Astrocyte (in vitro differentiated cells and primary cell): ENCODE measurements around the gene LMLN. TPM values are rescaled to one million over a fixed set of nuclear protein-coding genes. Genes with fewer than 3 reads are reported as not detected.

Experiments
- DNase-seq: peaks from one replicate; pipeline ENCODE4 v3.0.0-alpha.2; 2010; ENCODE audit warnings: low read depth
- FAIRE-seq: peaks from 2 replicates; lab custom pipeline; 2011; peaks lifted over from hg19 to GRCh38; lab: Jason Lieb, UNC
- H2AFZ ChIP-seq: 2 replicates; pipeline ENCODE4 v1.6.0; 2012; ENCODE audit warnings: low read depth, low read length, inconsistent platforms
- H3K27ac ChIP-seq: 2 replicates; pipeline ENCODE4 v1.5.1; 2011; ENCODE audit warnings: low read depth, low read length, inconsistent platforms
- H3K27me3 ChIP-seq: 2 replicates; pipeline ENCODE4 v1.6.0; 2011; ENCODE audit warnings: low read length, inconsistent platforms; ENCODE audit not compliant: insufficient read depth
- H3K36me3 ChIP-seq: 2 replicates; pipeline ENCODE4 v1.5.1; 2011; ENCODE audit warnings: low read length, inconsistent platforms; ENCODE audit not compliant: insufficient read depth
- H3K4me1 ChIP-seq: 2 replicates; pipeline ENCODE4 v1.5.1; 2011; ENCODE audit warnings: low read length, inconsistent platforms; ENCODE audit not compliant: insufficient read depth
- H3K4me2 ChIP-seq: 2 replicates; pipeline ENCODE4 v1.6.0; 2012; ENCODE audit warnings: low read length, inconsistent platforms
- H3K4me3 ChIP-seq: 2 replicates; pipeline ENCODE4 v1.5.1; 2011; ENCODE audit warnings: low read depth, mild to moderate bottlenecking, low read length, inconsistent platforms; ENCODE audit not compliant: insufficient read depth
- H3K79me2 ChIP-seq: 2 replicates; pipeline ENCODE4 v1.6.0; 2012; ENCODE audit warnings: mild to moderate bottlenecking, low read length, inconsistent platforms; ENCODE audit not compliant: insufficient read depth
- H3K9ac ChIP-seq: 2 replicates; pipeline ENCODE4 v1.6.0; 2012; ENCODE audit warnings: mild to moderate bottlenecking, low read length, inconsistent platforms
- H3K9me3 ChIP-seq: 2 replicates; pipeline ENCODE4 v1.5.1; 2012; ENCODE audit warnings: low read depth, mild to moderate bottlenecking, low read length, inconsistent platforms; ENCODE audit not compliant: insufficient read depth
- H4K20me1 ChIP-seq: 2 replicates; pipeline ENCODE4 v1.6.0; 2012; ENCODE audit warnings: low read length, inconsistent platforms; ENCODE audit not compliant: insufficient read depth
- H3K27ac Mint-ChIP-seq: one replicate; pipeline ENCODE4 v1.8.0; 2021; ENCODE audit warnings: mild to moderate bottlenecking, mixed read lengths; ENCODE audit not compliant: unreplicated experiment
- H3K27me3 Mint-ChIP-seq: one replicate; pipeline ENCODE4 v1.8.0; 2021; ENCODE audit warnings: low read depth, mixed read lengths; ENCODE audit not compliant: unreplicated experiment
- H3K36me3 Mint-ChIP-seq: one replicate; pipeline ENCODE4 v1.8.0; 2021; ENCODE audit warnings: low read depth, mixed read lengths; ENCODE audit not compliant: unreplicated experiment
- H3K4me1 Mint-ChIP-seq: one replicate; pipeline ENCODE4 v1.8.0; 2021; ENCODE audit warnings: low read depth, mixed read lengths; ENCODE audit not compliant: unreplicated experiment
- H3K4me3 Mint-ChIP-seq: one replicate; pipeline ENCODE4 v1.8.0; 2021; ENCODE audit warnings: mild to moderate bottlenecking, moderate library complexity, mixed read lengths; ENCODE audit not compliant: unreplicated experiment
- H3K9me3 Mint-ChIP-seq: one replicate; pipeline ENCODE4 v1.8.0; 2021; ENCODE audit warnings: mild to moderate bottlenecking, mixed read lengths; ENCODE audit not compliant: unreplicated experiment
- EZH2 ChIP-seq: IDR thresholded peaks from 2 replicates; pipeline ENCODE4 v1.6.1; 2012; ENCODE audit warnings: mild to moderate bottlenecking, low read length, inconsistent platforms; ENCODE audit not compliant: insufficient read depth
- total RNA-seq: library from RNA; stranded (reverse); gene quantifications from 2 replicates; pipeline ENCODE4 v1.2.1, GENCODE V29; 2021
- TF ChIP-seq, protein P1 (sequence below): IDR thresholded peaks from 2 replicates; pipeline ENCODE4 v1.5.1; 2011; ENCODE audit warnings: low read depth, mild to moderate bottlenecking, inconsistent platforms, low read length, moderate library complexity; ENCODE audit not compliant: insufficient read depth

Gene LMLN
- total RNA-seq, 1 donor from 2014 or later, result 6.5 TPM

DNA sequence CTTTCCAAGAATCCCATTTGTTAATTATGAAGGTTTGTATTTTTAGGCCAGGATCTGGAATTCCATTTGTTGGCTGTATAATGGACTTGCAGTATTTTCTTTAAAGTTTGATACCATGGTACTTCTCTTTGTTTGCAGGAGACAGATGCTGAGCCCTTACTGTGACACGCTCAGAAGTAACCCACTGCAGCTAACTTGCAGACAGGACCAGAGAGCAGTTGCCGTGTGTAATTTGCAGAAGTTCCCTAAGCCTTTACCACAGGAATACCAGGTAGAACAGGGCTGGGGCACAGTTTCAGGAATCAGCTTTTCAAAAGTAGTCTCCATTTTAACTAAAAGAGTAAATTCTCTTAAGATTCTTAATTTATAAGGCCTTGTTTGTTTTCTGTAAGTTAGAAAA lies 59.1 kb downstream of the LMLN start:
- Histone ChIP-seq H3K36me3 (no peaks in the 10 kb centered on the region), H3K27me3 (no peaks in the 10 kb centered on the region), H3K79me2 (no peaks in the 10 kb centered on the region), H3K9me3 (no peaks in the 10 kb centered on the region), H3K4me2 (no peak overlapping the region), H2AFZ (no peak overlapping the region), H4K20me1 (no peaks in the 10 kb centered on the region), H3K27ac (no peak overlapping the region), H3K9ac (no peak overlapping the region), H3K4me3 (no peak overlapping the region), H3K4me1 (no peaks in the 10 kb centered on the region)
- Mint-ChIP-seq H3K9me3 (no peaks in the 10 kb centered on the region), H3K4me1 (no peaks in the 10 kb centered on the region), H3K27me3 (no peaks in the 10 kb centered on the region), H3K27ac (no peak overlapping the region), H3K36me3 (no peaks in the 10 kb centered on the region), H3K4me3 (no peak overlapping the region)
- TF ChIP-seq EZH2, result no peak
- TF ChIP-seq, protein P1, sequence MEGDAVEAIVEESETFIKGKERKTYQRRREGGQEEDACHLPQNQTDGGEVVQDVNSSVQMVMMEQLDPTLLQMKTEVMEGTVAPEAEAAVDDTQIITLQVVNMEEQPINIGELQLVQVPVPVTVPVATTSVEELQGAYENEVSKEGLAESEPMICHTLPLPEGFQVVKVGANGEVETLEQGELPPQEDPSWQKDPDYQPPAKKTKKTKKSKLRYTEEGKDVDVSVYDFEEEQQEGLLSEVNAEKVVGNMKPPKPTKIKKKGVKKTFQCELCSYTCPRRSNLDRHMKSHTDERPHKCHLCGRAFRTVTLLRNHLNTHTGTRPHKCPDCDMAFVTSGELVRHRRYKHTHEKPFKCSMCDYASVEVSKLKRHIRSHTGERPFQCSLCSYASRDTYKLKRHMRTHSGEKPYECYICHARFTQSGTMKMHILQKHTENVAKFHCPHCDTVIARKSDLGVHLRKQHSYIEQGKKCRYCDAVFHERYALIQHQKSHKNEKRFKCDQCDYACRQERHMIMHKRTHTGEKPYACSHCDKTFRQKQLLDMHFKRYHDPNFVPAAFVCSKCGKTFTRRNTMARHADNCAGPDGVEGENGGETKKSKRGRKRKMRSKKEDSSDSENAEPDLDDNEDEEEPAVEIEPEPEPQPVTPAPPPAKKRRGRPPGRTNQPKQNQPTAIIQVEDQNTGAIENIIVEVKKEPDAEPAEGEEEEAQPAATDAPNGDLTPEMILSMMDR, result no peak
- FAIRE-seq (no peak), DNase-seq (no peak)

DNA sequence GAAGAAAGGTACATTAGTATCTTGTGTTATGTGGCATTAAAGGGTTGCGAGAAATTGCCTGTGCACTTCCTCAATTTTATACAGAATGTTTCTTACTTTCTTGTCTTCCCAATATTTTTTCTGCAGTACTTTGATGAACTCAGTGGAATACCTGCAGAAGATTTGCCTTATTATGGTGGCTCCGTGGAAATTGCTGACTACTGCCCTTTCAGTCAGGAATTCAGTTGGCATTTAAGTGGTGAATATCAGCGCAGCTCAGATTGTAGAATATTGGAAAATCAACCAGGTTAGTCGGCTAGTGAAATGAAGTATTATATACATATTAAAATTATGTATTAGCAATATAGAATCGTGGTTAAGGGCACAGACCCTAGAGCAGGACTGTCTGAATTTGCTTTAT lies 61.3 kb downstream of the LMLN start:
- FAIRE-seq (no peak), DNase-seq (no peak)
- no peaks in the 10 kb centered on the region for H3K36me3 Mint-ChIP-seq
- no peak overlapping the region for H3K4me3 Mint-ChIP-seq
- Histone ChIP-seq H3K79me2 (no peaks in the 10 kb centered on the region), H3K9ac (no peak overlapping the region), H3K27me3 (no peaks in the 10 kb centered on the region), H4K20me1 (no peaks in the 10 kb centered on the region), H3K4me2 (no peak overlapping the region), H3K36me3 (no peaks in the 10 kb centered on the region), H3K27ac (no peak overlapping the region), H3K9me3 (no peaks in the 10 kb centered on the region), H2AFZ (no peak overlapping the region), H3K4me1 (no peaks in the 10 kb centered on the region), H3K4me3 (no peak overlapping the region)
- no peaks in the 10 kb centered on the region for H3K27me3 Mint-ChIP-seq
- H3K27ac Mint-ChIP-seq, result no peak overlapping the region
- no peak for TF ChIP-seq EZH2
- TF ChIP-seq, protein P1, result no peak
- H3K4me1 Mint-ChIP-seq, result no peaks in the 10 kb centered on the region
- no peaks in the 10 kb centered on the region for H3K9me3 Mint-ChIP-seq

DNA sequence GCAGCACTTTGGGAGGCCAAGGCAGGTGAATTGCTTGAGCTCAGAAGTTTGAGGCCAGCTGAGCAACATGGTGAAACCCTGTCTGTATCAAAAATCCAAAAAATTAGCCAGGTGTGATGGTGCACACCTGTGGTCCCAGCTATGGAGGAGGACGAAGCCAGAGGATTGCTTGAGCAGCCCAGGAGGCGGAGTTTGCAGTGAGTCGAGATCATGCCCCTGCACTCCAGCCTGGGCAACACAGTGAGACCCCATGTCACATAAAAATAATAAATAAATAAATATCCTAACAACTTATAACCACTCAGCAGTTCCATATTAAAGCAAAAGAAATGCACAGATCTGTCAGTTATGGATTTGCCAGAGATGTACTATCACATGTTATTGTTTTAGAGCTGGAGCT lies 62.6 kb downstream of the LMLN start:
- no peak overlapping the region for H3K4me3 ChIP-seq
- H3K36me3 Mint-ChIP-seq, result no peaks in the 10 kb centered on the region
- H3K79me2 ChIP-seq, result no peaks in the 10 kb centered on the region
- H3K9me3 Mint-ChIP-seq, result no peaks in the 10 kb centered on the region
- DNase-seq, result no peak
- H3K4me1 ChIP-seq, result no peaks in the 10 kb centered on the region
- no peak overlapping the region for H3K27ac Mint-ChIP-seq
- no peak overlapping the region for H3K4me2 ChIP-seq
- H3K4me3 Mint-ChIP-seq, result no peak overlapping the region
- H3K36me3 ChIP-seq, result no peaks in the 10 kb centered on the region
- no peaks in the 10 kb centered on the region for H3K4me1 Mint-ChIP-seq
- H3K27me3 Mint-ChIP-seq, result no peaks in the 10 kb centered on the region
- no peaks in the 10 kb centered on the region for H3K27me3 ChIP-seq
- H3K9me3 ChIP-seq, result no peaks in the 10 kb centered on the region
- H2AFZ ChIP-seq, result no peak overlapping the region
- TF ChIP-seq, protein P1, result no peak
- TF ChIP-seq EZH2, result no peak
- no peaks in the 10 kb centered on the region for H4K20me1 ChIP-seq
- no peak overlapping the region for H3K27ac ChIP-seq
- H3K9ac ChIP-seq, result no peak overlapping the region
- no peak for FAIRE-seq
